CD4-positive, alpha-beta T cell (primary cell): Measurements from ENCODE around the gene SLC39A10. TPM values are rescaled to one million over a fixed set of nuclear protein-coding genes. Genes with fewer than 3 reads are reported as not detected.

Source experiments
- ATAC-seq: fragments of 200-7000 bp; cut with Tn5 transposase; one replicate; pipeline ENCODE4 v1.10.0; 2022; ENCODE audit warnings: mild to moderate bottlenecking; ENCODE audit not compliant: poor library complexity
- CTCF ChIA-PET: fragments of 350-600 bp; sonication (Branson Sonifier 250); formaldehyde crosslinking; loops from one replicate; lab custom pipeline; 2021; ENCODE audit warnings: antibody characterized with exemption, inconsistent platforms; lab: Charles Lee
- POLR2A ChIA-PET: fragments of 350-600 bp; sonication (Branson Sonifier 250); formaldehyde crosslinking; loops from one replicate; lab custom pipeline; 2021; ENCODE audit warnings: antibody characterized with exemption, inconsistent platforms; lab: Charles Lee
- DNase-seq, 14 experiments: peaks; one replicate each; pipeline ENCODE4 v3.0.0-alpha.2; 2013 to 2020; ENCODE audit warnings: mixed read lengths in 2 of 14
- H3K27ac ChIP-seq, 2 donors: one replicate each; pipeline versions ENCODE4 v1.5.1 to v1.7.0; 2013; ENCODE audit warnings: low read length in 2 of 2, low read depth in 1 of 2, mild to moderate bottlenecking in 1 of 2
- H3K27me3 ChIP-seq, 2 experiments: 1 replicate in 1 of 2; 2 replicates in 1 of 2; pipeline versions ENCODE4 v1.6.1 to v1.7.0; 2013; ENCODE audit warnings: low read length in 2 of 2, control low read depth in 1 of 2, mild to moderate bottlenecking in 1 of 2, moderate library complexity in 1 of 2; ENCODE audit not compliant: insufficient read depth in 2 of 2, control insufficient read depth in 1 of 2
- H3K36me3 ChIP-seq: one replicate; pipeline ENCODE4 v1.6.1; 2013; ENCODE audit warnings: low read length, control low read depth; ENCODE audit not compliant: insufficient read depth
- H3K4me1 ChIP-seq: one replicate; pipeline ENCODE4 v1.6.1; 2013; ENCODE audit warnings: low read length, control low read depth; ENCODE audit not compliant: insufficient read depth
- H3K4me3 ChIP-seq: one replicate; pipeline ENCODE4 v1.5.1; 2013; ENCODE audit warnings: mild to moderate bottlenecking, low read length, moderate library complexity
- H3K9me3 ChIP-seq, 2 experiments: 1 replicate in 1 of 2; 2 replicates in 1 of 2; pipeline versions ENCODE4 v1.6.1 to v1.7.0; 2013; ENCODE audit warnings: low read length in 2 of 2, mild to moderate bottlenecking in 2 of 2, control low read depth in 1 of 2, moderate library complexity in 1 of 2; ENCODE audit not compliant: control insufficient read depth in 1 of 2, insufficient read depth in 1 of 2
- H3K27ac Mint-ChIP-seq: one replicate; pipeline ENCODE4 v1.8.0; 2020; ENCODE audit warnings: mixed read lengths
- H3K27me3 Mint-ChIP-seq: one replicate; pipeline ENCODE4 v1.8.0; 2021; ENCODE audit warnings: mixed read lengths
- H3K36me3 Mint-ChIP-seq: one replicate; pipeline ENCODE4 v1.8.0; 2021; ENCODE audit warnings: low read depth, mixed read lengths
- H3K4me1 Mint-ChIP-seq: one replicate; pipeline ENCODE4 v1.8.0; 2021; ENCODE audit warnings: low read depth, mixed read lengths
- H3K4me3 Mint-ChIP-seq: one replicate; pipeline ENCODE4 v1.8.0; 2020; ENCODE audit warnings: mild to moderate bottlenecking, mixed read lengths
- H3K9me3 Mint-ChIP-seq: one replicate; pipeline ENCODE4 v1.8.0; 2020; ENCODE audit warnings: mixed read lengths
- intact Hi-C, 2 experiments: fragments of 100-400 bp; cut with DNase I in 1 of 2; cut with micrococcal nuclease in 1 of 2; formaldehyde crosslinking; loops; one replicate each; pipeline versions ENCODE4 v1.15.1 to v1.9.0; 2023 to 2025; cut with DNase I, micrococcal nuclease
- total RNA-seq, 174 experiments: library from RNA in 2 of 174; stranded (reverse) in 2 of 174; gene quantifications; one replicate each; pipeline ENCODE4 v1.2.3 and lab custom pipeline; 2021 to 2026
- TF ChIP-seq, protein P1 (sequence below): fragments of 200-600 bp; IDR thresholded peaks from one replicate; pipeline ENCODE4 v1.8.0; 2022; ENCODE audit warnings: antibody characterized with exemption, mild to moderate bottlenecking

The SLC39A10 gene
- total RNA-seq, 2 experiments from 2014 or later: 38.2 to 39.4 TPM

DNA sequence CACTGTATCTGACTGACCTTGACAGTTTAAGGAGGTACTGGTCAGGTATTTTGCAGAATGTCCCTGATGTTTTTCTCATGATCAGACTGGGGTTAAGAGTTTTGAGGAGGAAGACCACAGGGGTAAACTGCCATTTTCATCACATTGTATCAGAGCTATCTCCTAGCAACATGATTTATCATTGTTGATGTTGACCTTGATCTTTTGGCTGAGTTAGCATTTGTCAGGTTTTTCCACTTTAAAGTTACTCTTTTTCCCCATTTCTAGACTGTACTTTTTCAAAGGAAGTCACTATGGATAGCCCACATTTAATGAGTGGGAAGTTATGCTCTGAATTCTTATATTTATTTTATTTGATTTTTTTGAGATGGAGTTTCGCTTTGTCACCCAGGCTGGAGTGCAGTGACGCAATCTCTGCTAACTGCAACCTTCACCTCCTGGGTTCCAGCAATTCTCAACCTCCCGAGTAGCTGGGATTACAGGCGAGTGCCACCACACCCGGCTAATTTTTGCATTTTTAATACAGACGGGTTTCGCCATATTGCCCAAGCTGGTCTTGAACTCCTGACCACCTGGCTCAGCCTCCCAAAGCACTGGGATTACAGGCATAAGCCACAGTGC is 17.7 kb upstream of the SLC39A10 start:
- Histone ChIP-seq H3K27ac (no peak overlapping the region), H3K4me3 (no peak overlapping the region), H3K27me3 (no peaks in the 10 kb centered on the region), H3K36me3 (no peaks in the 10 kb centered on the region), H3K4me1 (no peaks in the 10 kb centered on the region), H3K9me3 (peaks cover 0 to 3% of the 10 kb centered on the region in 2 experiments)
- Mint-ChIP-seq H3K9me3 (no peaks in the 10 kb centered on the region), H3K27me3 (no peaks in the 10 kb centered on the region), H3K4me1 (no peaks in the 10 kb centered on the region), H3K27ac (no peak overlapping the region), H3K36me3 (no peaks in the 10 kb centered on the region), H3K4me3 (no peak overlapping the region)
- ChIA-PET CTCF (no interaction called here), POLR2A (no interaction called here)
- ATAC-seq: no peak
- intact Hi-C loops: no loop called here
- no peak for DNase-seq
- TF ChIP-seq, protein P1, sequence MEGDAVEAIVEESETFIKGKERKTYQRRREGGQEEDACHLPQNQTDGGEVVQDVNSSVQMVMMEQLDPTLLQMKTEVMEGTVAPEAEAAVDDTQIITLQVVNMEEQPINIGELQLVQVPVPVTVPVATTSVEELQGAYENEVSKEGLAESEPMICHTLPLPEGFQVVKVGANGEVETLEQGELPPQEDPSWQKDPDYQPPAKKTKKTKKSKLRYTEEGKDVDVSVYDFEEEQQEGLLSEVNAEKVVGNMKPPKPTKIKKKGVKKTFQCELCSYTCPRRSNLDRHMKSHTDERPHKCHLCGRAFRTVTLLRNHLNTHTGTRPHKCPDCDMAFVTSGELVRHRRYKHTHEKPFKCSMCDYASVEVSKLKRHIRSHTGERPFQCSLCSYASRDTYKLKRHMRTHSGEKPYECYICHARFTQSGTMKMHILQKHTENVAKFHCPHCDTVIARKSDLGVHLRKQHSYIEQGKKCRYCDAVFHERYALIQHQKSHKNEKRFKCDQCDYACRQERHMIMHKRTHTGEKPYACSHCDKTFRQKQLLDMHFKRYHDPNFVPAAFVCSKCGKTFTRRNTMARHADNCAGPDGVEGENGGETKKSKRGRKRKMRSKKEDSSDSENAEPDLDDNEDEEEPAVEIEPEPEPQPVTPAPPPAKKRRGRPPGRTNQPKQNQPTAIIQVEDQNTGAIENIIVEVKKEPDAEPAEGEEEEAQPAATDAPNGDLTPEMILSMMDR: no peak

- intact Hi-C loops: no loop called here
- Mint-ChIP-seq H3K4me3 (no peak overlapping the region), H3K27ac (no peak overlapping the region), H3K9me3 (no peaks in the 10 kb centered on the region), H3K36me3 (no peaks in the 10 kb centered on the region), H3K4me1 (no peaks in the 10 kb centered on the region), H3K27me3 (no peaks in the 10 kb centered on the region)
- ATAC-seq (no peak), DNase-seq (no peak)
- ChIA-PET POLR2A (no interaction called here), CTCF (no interaction called here)
- Histone ChIP-seq H3K4me3 (no peak overlapping the region), H3K36me3 (no peaks in the 10 kb centered on the region), H3K27me3 (no peaks in the 10 kb centered on the region), H3K27ac (no peak overlapping the region), H3K4me1 (no peaks in the 10 kb centered on the region), H3K9me3 (peaks cover 0 to 3% of the 10 kb centered on the region in 2 experiments)
- TF ChIP-seq, protein P1: no peak
Observed at GRCh38 chr2:195639959-195640358, 17.1 kb upstream of the SLC39A10 start.

- Mint-ChIP-seq H3K27ac (no peak overlapping the region), H3K36me3 (no peaks in the 10 kb centered on the region), H3K27me3 (no peaks in the 10 kb centered on the region), H3K4me3 (no peak overlapping the region), H3K9me3 (no peaks in the 10 kb centered on the region), H3K4me1 (peaks cover 5% of the 10 kb centered on the region)
- Histone ChIP-seq H3K9me3 (no peaks in the 10 kb centered on the region), H3K4me3 (no peak overlapping the region), H3K27me3 (no peaks in the 10 kb centered on the region), H3K27ac (no peak overlapping the region), H3K4me1 (no peaks in the 10 kb centered on the region), H3K36me3 (no peaks in the 10 kb centered on the region)
- ATAC-seq: no peak
- ChIA-PET POLR2A (interaction anchor here (0.7 to 0.8 kb wide), 2 partner anchors 15 to 105 kb away, joined by 3 read pairs; partner anchors contain the start of gene SLC39A10), CTCF (no interaction called here)
- TF ChIP-seq, protein P1: no peak
- intact Hi-C loops: no loop called here
- DNase-seq: no peak
Observed at GRCh38 chr2:195642027-195642678, 14.9 kb upstream of the SLC39A10 start.
